RKO (cell line): Measurements from ENCODE around the gene RNF13.

Experiments used
- DNase-seq: peaks from one replicate; pipeline ENCODE4 v3.0.0-alpha.2; 2016; ENCODE audit warnings: low spot score

Gene RNF13

DNA sequence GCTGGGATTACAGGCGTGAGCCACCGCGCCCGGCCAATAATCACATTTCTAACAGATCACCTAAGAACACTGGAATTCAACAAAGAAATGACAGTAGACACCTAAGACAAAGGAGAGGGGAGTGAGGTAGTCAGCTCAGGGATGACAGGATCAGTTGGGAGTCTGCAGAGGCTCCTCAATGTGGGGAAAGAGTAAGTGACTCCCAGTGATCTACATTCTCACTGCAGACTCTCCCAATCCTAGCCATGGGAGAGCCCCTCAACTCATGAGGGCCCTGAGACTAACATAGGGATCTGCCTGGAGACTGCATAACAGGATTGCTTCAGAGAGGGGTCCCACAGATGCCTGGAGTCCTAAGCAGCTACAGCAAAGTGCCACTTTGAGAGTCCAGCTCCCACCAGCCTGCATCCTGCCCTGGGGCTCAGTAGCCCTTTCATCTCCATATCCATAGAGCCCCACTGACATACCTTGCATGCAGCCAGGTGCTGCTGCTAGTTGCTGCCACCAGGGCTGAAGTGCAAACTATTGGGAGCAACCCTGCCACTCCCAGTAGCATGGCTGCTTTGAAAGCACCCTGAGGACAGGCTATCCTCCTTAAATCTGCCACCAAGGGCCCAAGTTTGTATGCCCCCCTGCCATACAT lies 179.5 kb downstream of the RNF13 start:
- no peak for DNase-seq

GRCh38 chr3:149998946-149999345 lies 185.9 kb downstream of the RNF13 start:
- no peak for DNase-seq

DNA sequence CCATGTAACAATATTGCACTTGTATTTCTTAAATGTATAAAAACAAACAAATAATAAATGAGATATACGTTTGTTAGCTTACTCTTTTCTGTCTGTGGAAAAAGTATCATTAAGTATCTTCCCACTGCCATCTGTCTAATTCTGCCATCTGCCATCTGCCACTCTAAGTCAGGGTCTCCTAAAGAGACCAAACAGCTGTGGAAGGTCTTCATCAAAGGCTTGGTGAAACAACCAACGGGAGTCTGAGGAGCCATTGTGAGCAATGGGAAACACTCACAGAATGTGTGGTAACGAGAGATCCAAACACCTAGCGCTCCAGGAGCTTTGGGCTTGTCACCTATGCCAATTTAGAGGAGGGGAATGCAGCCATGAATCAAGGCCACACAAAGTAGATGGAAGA lies 186.4 kb downstream of the RNF13 start:
- DNase-seq, result no peak

- DNase-seq, result no peak
These were observed 187.6 kb downstream of the RNF13 start for GRCh38 chr3:150000641-150001040.

DNA sequence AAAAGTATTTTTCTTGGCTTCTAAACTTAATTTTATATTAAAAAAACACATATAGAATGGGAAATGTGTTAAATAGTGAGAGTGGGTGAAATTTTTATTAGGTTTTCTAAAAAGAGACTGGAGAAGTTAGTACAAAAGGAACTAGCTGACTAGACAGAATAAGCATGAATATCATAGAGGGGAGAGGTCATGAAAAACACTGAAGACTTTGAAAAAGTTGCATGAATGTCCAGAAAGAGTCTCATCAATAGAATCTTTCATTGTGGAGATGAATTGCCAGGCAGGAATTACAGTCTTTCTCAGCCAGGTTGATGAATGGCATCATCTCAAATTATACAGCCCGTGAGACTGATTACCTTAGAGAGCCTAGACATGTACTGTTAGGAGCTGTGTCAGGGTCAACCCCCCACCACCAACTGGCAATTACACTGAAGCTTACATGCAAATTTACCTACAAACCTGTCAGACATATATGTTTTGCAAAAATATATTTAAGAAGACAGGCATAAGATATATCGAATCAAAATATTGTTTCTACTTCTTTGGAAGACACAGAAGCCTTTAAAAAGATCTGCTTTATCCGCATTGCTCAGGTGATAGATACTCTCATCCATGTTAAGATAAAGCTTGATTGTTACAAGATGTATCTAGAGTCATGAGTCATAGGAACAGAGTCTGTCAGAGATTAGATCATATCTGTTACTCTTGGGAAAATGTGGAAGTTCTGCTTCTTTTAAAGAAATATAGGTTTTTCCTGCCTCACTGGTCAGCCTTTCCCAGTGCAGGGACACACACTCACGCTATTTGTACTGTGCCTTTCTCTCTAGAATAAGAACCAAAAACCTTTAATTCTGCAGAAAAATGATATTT lies 192.5 kb downstream of the RNF13 start:
- peak; percentile 11 for DNase-seq

DNA sequence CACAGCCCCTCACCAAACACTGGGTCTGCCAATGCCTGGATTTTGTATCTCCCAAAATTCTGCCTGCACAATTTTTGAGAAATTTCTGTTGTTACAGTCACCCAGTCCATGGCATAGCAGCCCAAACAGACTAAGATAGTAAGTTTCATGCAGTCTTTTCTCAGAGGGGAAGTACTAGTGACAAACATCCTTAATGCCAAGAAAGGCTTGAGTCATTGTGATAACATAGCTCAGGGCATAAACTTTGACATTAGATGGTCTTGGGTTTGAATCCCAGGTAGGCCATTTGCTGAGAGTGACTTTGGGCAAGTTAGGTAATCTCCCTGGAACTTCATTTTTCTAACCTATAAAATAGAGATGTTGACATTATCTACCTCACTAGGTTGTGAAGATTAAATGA lies 193.8 kb downstream of the RNF13 start:
- DNase-seq, result no peak
